GM21723 (cell line): ENCODE results near the gene TNMD.
A peak's percentile ranks its signal among the peaks of the same experiment; 100 is the strongest.
"Not testable (repeated sequence)": the region's sequence is repeated elsewhere in the genome, so short reads cannot be mapped to it uniquely, and the experiment has no call there.

ENCODE experiments used
- ATAC-seq: cut with Tn5 transposase; IDR thresholded peaks from one replicate; pipeline ENCODE4 v1.9.1; 2021; ENCODE audit warnings: mild to moderate bottlenecking, moderate library complexity; ENCODE audit not compliant: unreplicated experiment

The TNMD gene

GRCh38 chrX:100584611-100585010, at the start of gene TNMD:
TNMD (plus strand) TSS chrX:100584936; CDS start chrX:100585019, 83 bp downstream.
- no peak for ATAC-seq

GRCh38 chrX:100565534-100565933, 19.2 kb upstream of the TNMD start:
- ATAC-seq = not testable (repeated sequence)

DNA sequence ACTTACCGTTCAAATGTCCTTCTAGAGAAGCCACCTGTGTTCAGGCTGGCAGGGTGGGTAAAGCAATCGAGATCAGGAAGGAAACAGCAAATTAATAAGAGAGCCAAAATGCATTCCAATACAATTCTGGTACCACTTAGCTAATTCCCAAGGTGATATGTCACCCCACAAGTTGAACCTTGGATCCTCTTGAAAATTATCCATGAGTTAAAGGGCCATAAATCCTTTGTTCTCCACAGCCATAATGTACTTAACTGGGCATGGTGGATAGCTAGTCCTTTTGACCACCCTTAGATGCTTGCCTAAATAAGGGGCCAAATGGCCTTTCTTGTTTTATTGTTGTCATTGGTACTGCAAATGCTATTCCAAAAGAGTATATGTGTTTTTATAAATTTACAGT, 2.0 kb downstream of the TNMD start:
- ATAC-seq = no peak

- no peak for ATAC-seq
Observed at GRCh38 chrX:100587861-100588260, 3.1 kb downstream of the TNMD start.

GRCh38 chrX:100591256-100592051, 6.7 kb downstream of the TNMD start:
- no peak for ATAC-seq

DNA sequence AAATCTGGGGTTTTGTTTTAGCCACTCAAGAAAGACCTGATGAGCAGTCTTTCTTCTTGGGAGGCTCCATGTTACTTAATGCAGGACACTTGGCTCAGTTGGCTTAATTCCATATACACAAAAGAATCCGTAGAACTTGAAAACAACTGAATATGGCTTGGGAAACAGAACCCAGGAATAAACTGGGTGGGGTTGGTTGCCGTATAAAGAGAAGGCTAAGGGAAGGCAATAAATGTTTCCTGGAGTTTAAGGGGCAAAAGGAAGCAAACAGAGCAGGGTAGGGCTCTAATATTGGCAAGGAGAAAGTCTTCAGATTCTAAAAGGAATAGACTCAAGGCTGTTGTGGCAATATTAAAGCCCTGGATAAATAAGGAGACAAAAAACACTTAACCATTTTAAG, 8.4 kb downstream of the TNMD start:
- no peak for ATAC-seq

- no peak for ATAC-seq
Observed at GRCh38 chrX:100593581-100593980, 8.8 kb downstream of the TNMD start.

GRCh38 chrX:100596601-100597000, 11.9 kb downstream of the TNMD start:
- no peak for ATAC-seq

DNA sequence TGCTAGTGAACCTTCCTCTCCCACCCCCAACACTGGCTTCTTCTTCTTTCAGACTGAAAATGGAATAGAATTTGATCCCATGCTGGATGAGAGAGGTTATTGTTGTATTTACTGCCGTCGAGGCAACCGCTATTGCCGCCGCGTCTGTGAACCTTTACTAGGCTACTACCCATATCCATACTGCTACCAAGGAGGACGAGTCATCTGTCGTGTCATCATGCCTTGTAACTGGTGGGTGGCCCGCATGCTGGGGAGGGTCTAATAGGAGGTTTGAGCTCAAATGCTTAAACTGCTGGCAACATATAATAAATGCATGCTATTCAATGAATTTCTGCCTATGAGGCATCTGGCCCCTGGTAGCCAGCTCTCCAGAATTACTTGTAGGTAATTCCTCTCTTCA, 14.7 kb downstream of the TNMD start:
- ATAC-seq = no peak

DNA sequence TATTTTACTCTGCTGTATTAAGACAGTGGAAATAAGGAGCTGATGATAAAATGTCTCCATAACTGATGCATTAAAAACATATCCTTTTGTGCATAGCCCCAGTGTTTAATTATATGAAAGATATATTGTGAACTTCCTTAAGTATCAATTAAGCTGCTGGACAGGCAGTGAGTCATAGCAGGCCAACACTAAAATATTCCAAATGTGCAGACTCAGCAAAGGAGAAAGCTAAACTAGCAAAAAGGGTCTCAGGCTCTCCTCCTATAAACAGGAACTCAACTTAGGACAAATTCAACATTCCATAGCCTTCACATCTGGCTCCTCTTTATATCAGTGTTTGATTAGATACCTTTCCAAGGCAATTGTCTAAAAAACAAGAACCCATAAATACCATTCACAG, 15.6 kb downstream of the TNMD start:
- ATAC-seq = no peak

GRCh38 chrX:100600758-100601157, 16.0 kb downstream of the TNMD start:
- ATAC-seq = no peak

GRCh38 chrX:100606753-100607152, 22.0 kb downstream of the TNMD start:
- ATAC-seq = no peak

- ATAC-seq = no peak
Observed at GRCh38 chrX:100609591-100609990, 24.9 kb downstream of the TNMD start.

DNA sequence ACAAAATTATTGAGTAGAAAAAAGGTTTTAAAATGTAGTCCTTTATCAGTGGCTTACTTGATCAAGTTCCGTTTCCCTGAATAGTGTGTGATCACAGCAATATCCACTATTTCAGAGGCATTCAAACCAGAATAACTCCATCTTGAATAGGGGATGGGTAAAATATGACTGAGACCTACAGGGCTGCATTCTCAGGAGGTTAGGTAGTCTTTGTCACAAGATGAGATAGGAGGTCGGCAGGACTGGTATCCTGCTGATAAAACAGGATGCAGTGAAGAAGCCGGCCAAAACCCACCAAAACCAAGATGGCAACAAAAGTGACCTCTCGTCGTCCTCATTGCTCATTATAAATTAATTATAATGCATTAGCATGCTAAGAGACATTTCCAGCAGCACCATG, 27.2 kb downstream of the TNMD start:
- no peak for ATAC-seq

- peak; percentile 100 for ATAC-seq
Observed at GRCh38 chrX:100615005-100615404, 30.3 kb downstream of the TNMD start.

- no peak for ATAC-seq
Observed at GRCh38 chrX:100623001-100623400, 38.3 kb downstream of the TNMD start.

GRCh38 chrX:100625985-100626491, 41.3 kb downstream of the TNMD start:
- peak; percentile 97 for ATAC-seq

GRCh38 chrX:100635040-100635439, 50.3 kb downstream of the TNMD start:
- ATAC-seq = no peak

- ATAC-seq = no peak
Observed at GRCh38 chrX:100635989-100636320, 51.2 kb downstream of the TNMD start.

GRCh38 chrX:100636321-100636991, 51.7 kb downstream of the TNMD start, which contains the start of gene TSPAN6:
TSPAN6 (minus strand) TSS chrX:100636806; CDS start chrX:100636694, 112 bp downstream.
- ATAC-seq = peak; percentile 93

DNA sequence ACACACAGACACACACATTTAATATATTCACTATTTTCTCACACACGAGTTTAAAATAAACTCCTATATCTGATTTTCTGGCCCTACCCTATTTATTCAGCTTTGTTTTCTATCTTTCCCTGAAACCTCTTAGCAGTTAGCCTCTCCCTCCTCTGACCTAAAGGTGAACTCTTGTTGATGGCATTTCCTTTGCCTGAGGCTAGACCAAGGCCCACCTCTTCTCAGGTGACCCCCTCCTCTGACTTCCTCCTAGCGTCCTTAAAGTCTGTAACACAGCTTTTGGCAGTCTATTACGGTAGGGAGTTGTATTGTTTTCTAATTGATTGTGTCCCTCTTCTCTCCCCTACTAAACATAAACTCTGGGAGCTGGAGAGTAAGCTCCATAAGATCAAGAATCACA, 57.6 kb downstream of the TNMD start:
- ATAC-seq = no peak

GRCh38 chrX:100643212-100643611, 58.5 kb downstream of the TNMD start:
- no peak for ATAC-seq
